Measurements from ENCODE around the gene GALNT17. TPM values are rescaled to one million over a fixed set of nuclear protein-coding genes. Genes with fewer than 3 reads are reported as not detected.

Gene GALNT17
- total RNA-seq, 1 donor from 2014 or later, result 0.36 TPM

DNA sequence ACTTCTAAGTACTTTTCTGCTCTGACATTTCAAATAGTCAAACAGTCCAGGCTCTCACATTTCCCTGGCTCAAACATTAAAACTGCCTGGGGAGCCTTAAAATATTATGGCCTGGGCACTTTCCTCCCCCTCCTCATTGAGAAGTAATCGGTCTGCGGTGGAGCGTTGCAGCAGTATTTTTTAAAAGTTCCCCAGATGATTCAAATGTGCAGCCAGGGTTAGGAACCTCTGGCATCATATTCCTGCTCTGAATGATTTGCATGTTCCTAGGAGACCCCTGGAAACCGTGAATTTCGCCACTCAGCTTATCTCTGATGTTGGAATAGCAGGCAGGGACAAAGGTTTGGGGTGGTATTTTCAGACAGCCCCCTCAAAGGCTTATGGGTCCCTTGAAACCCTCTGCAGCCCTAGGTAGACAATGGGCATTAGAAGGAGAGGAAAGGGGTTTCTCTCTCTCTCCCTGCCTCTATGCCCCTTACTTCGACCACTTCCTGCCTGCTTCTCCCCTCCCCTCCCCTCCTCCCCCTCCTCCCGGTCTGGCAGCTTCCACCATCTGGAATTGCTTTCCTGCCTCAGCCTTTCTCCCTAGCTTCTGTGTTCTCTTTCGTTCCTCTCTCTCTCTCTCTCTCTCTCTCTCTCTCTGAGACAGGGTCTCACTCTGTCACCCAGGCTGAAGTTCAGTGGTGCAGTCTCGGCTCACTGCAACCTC, 622.2 kb downstream of the GALNT17 start:
- ATAC-seq, result no peak

DNA sequence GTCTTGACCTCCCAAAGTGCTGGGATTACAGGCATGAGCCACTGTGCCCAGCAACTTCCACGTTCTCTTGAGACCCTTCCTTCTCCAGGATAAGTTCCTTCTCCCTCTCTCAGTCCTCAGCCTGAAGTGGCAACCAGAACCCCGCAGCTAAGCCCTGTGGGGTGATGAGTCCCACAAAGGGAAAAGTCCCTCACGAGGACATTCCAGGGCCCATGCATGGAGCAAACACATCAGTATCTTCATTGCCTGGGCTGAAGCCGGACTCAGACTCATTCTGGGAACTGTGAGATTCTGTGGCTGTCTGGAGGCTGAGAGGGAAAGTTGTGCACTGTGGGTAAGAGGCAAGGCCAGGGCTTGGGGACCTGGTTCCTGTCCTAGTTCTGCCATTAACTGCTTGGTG, 622.9 kb downstream of the GALNT17 start:
- no peak for ATAC-seq

DNA sequence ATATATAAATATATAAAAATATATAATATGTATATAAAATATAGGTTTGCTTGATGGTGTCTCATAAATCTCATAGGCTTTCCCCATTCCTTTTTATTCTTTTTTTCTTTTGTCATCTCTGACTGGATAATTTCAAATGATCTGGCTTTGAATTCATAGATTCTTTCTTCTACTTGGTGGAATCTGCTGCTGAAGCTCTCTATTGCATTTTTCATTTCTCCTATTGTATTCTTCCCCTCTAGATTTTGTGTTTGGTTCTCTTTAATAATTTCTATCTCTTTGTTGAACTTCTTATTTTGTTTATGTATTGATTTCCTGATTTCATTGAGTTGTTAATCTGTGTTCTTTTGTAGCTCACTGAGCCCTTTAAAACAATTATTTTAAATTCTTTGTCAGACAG, 629.4 kb downstream of the GALNT17 start:
- ATAC-seq, result no peak

Data from esophagus mucosa (tissue), 1 donor.